ENCODE measurements around the gene SPATA13.

SPATA13 gene

GRCh38 chr13:24290280-24290932, 129.9 kb downstream of the SPATA13 start:
- Histone ChIP-seq H3K9me3 (ENCODE audit: control insufficient read depth, insufficient read depth, low read depth, low read length) (no peaks in the 10 kb centered on the region), H3K36me3 (ENCODE audit: control insufficient read depth in 2 of 2, insufficient read depth in 1 of 2, low read length in 2 of 2) (peaks cover 0 to 49% of the 10 kb centered on the region in 2 experiments; a peak in 2 of 3 replicates), H3K4me1 (ENCODE audit: control insufficient read depth, insufficient read depth, low read length) (no peaks in the 10 kb centered on the region), H3K27ac (ENCODE audit: extremely low read depth, low read depth, low read length) (no peak overlapping the region), H3K4me3 (ENCODE audit: low read depth, low read length) (no peak overlapping the region)
- POLR2A ChIA-PET = no interaction called here
- CTCF ChIA-PET = no interaction called here
- TF ChIP-seq KLF8 (tag by site-specific recombination; IDR thresholded peaks at IDR 0.05) (no peak), ZNF792 (tag by site-specific recombination; IDR thresholded peaks at IDR 0.05) (no peak), TCF7L2 (IDR thresholded peaks at IDR 0.05; ENCODE audit: borderline replicate concordance, low read depth, low read length) (no peak)

GRCh38 chr13:24292481-24292880, 132.0 kb downstream of the SPATA13 start:
- H3K4me3 ChIP-seq (ENCODE audit: low read depth, low read length) = no peak overlapping the region
- H3K36me3 ChIP-seq (ENCODE audit: control insufficient read depth in 2 of 2, insufficient read depth in 1 of 2, low read length in 2 of 2) = peaks cover 0 to 53% of the 10 kb centered on the region in 2 experiments; a peak in 2 of 3 replicates
- TF ChIP-seq YY2 (tag by site-specific recombination; IDR thresholded peaks at IDR 0.05) (no peak), ZBTB26 (tag by site-specific recombination; optimal IDR thresholded peaks at IDR 0.05) (no peak), ZNF488 (tag by site-specific recombination; IDR thresholded peaks at IDR 0.05) (no peak), ZNF837 (tag by site-specific recombination; IDR thresholded peaks at IDR 0.05) (no peak), ZBTB21 (tag by site-specific recombination; IDR thresholded peaks at IDR 0.05) (no peak), ZBTB48 (tag by site-specific recombination; IDR thresholded peaks at IDR 0.05) (no peak), ZSCAN30 (tag by site-specific recombination; IDR thresholded peaks at IDR 0.05) (no peak), ZNF169 (tag by site-specific recombination; IDR thresholded peaks at IDR 0.05) (no peak), GFI1B (tag by site-specific recombination; IDR thresholded peaks at IDR 0.05) (no peak), ZNF785 (tag by site-specific recombination; IDR thresholded peaks at IDR 0.05) (no peak), KLF1 (tag by site-specific recombination; IDR thresholded peaks at IDR 0.05) (no peak), ZNF24 (tag by site-specific recombination; IDR thresholded peaks at IDR 0.05) (no peak), ZNF777 (tag by site-specific recombination; IDR thresholded peaks at IDR 0.05; ENCODE audit: borderline replicate concordance) (no peak), BCL11B (tag by site-specific recombination; IDR thresholded peaks at IDR 0.05; ENCODE audit: low read depth) (no peak), ELK4 (IDR thresholded peaks at IDR 0.05; ENCODE audit: borderline replicate concordance, low read depth, low read length) (no peak), PRDM10 (tag by site-specific recombination; IDR thresholded peaks at IDR 0.05) (no peak), MZF1 (tag by site-specific recombination; IDR thresholded peaks at IDR 0.05; ENCODE audit: borderline replicate concordance) (no peak), BCL11A (tag by site-specific recombination; IDR thresholded peaks at IDR 0.05; ENCODE audit: low read depth) (no peak), TSHZ1 (tag by site-specific recombination; IDR thresholded peaks at IDR 0.05; ENCODE audit: borderline replicate concordance) (no peak), ZNF248 (tag by site-specific recombination; IDR thresholded peaks at IDR 0.05) (no peak)
- CTCF ChIA-PET = no interaction called here
- POLR2A ChIA-PET = no interaction called here
- no peaks in the 10 kb centered on the region for H3K9me3 ChIP-seq (ENCODE audit: control insufficient read depth, insufficient read depth, low read depth, low read length)
- H3K27ac ChIP-seq (ENCODE audit: extremely low read depth, low read depth, low read length) = no peak overlapping the region
- no peaks in the 10 kb centered on the region for H3K4me1 ChIP-seq (ENCODE audit: control insufficient read depth, insufficient read depth, low read length)

All from HEK293 (cell line).